ENCODE data around the gene PPFIA4. TPM values are rescaled to one million over a fixed set of nuclear protein-coding genes. Genes with fewer than 3 reads are reported as not detected.

The PPFIA4 gene
- total RNA-seq, 1 experiment from 2014 or later: 6.6 TPM

GRCh38 chr1:203082571-203083462 is 56.5 kb downstream of the PPFIA4 start:
- no peak for DNase-seq (ENCODE audit: low spot score)

GRCh38 chr1:203083463-203083921 is 57.2 kb downstream of the PPFIA4 start:
- DNase-seq (ENCODE audit: low spot score): no peak

- DNase-seq (ENCODE audit: low spot score): no peak
Observed at GRCh38 chr1:203084588-203085527, 58.6 kb downstream of the PPFIA4 start.

- DNase-seq (ENCODE audit: low spot score): no peak
Observed at GRCh38 chr1:203085528-203086406, 59.5 kb downstream of the PPFIA4 start, which contains the start of gene MYOG. Gene MYOG (minus strand): TSS chr1:203086012. CDS start chr1:203085961, 51 bp downstream.

- DNase-seq (ENCODE audit: low spot score): no peak
Observed at GRCh38 chr1:203086992-203087763, 60.9 kb downstream of the PPFIA4 start.

- no peak for DNase-seq (ENCODE audit: low spot score)
Observed at GRCh38 chr1:203088441-203088840, 62.1 kb downstream of the PPFIA4 start.

- DNase-seq (ENCODE audit: low spot score): no peak
Observed at GRCh38 chr1:203089001-203089650, 62.8 kb downstream of the PPFIA4 start.

- DNase-seq (ENCODE audit: low spot score): no peak
Observed at GRCh38 chr1:203089651-203090045, 63.4 kb downstream of the PPFIA4 start.

GRCh38 chr1:203090421-203091198 is 64.3 kb downstream of the PPFIA4 start:
- DNase-seq (ENCODE audit: low spot score): no peak

- DNase-seq (ENCODE audit: low spot score): no peak
Observed at GRCh38 chr1:203091199-203091477, 64.8 kb downstream of the PPFIA4 start.

- no peak for DNase-seq (ENCODE audit: low spot score)
Observed at GRCh38 chr1:203091761-203092330, 65.6 kb downstream of the PPFIA4 start.

GRCh38 chr1:203093754-203094410 is 67.6 kb downstream of the PPFIA4 start:
- DNase-seq (ENCODE audit: low spot score): no peak

- DNase-seq (ENCODE audit: low spot score): no peak
Observed at GRCh38 chr1:203095061-203095690, 68.9 kb downstream of the PPFIA4 start.

- DNase-seq (ENCODE audit: low spot score): no peak
Observed at GRCh38 chr1:203096566-203096965, 70.3 kb downstream of the PPFIA4 start.

GRCh38 chr1:203097001-203097400 is 70.7 kb downstream of the PPFIA4 start:
- DNase-seq (ENCODE audit: low spot score): no peak

GRCh38 chr1:203098445-203098844 is 72.2 kb downstream of the PPFIA4 start:
- no peak for DNase-seq (ENCODE audit: low spot score)

GRCh38 chr1:203098914-203099520 is 72.7 kb downstream of the PPFIA4 start:
- DNase-seq (ENCODE audit: low spot score): no peak

All from A172 (cell line).